GM12891 (cell line): Measurements from ENCODE around the gene NECTIN1.

Source experiments
- POLR2A ChIP-seq: IDR thresholded peaks from 2 replicates; pipeline ENCODE4 v1.6.1; 2011; ENCODE audit warnings: low read depth, low read length, control low read depth
- POLR2AphosphoS5 ChIP-seq: IDR thresholded peaks from 2 replicates; pipeline ENCODE4 v1.6.1; 2011; ENCODE audit warnings: low read depth, low read length, control low read depth
- TAF1 ChIP-seq: IDR thresholded peaks from 2 replicates; pipeline ENCODE4 v1.6.1; 2011; ENCODE audit warnings: low read depth, low read length, control low read depth

GRCh38 chr11:119756169-119756865, 27.3 kb upstream of the NECTIN1 start:
- TF ChIP-seq POLR2A (no peak), TAF1 (no peak), POLR2AphosphoS5 (no peak)
